Choroid plexus epithelial cell (primary cell): ENCODE data around the gene LIMS1.
"Not testable (repeated sequence)": the region's sequence is repeated elsewhere in the genome, so short reads cannot be mapped to it uniquely, and the experiment has no call there.

Experiments used
- DNase-seq: peaks from one replicate; pipeline ENCODE4 v3.0.0-alpha.2; 2010; ENCODE audit warnings: low read depth
- H3K4me3 ChIP-seq: 2 replicates; pipeline ENCODE4 v1.5.1; 2011; ENCODE audit warnings: low read depth, mild to moderate bottlenecking, control low read depth, low read length, moderate library complexity
- TF ChIP-seq, protein P1 (sequence below): conservative IDR thresholded peaks from 2 replicates; pipeline ENCODE4 v1.5.1; 2011; ENCODE audit warnings: low read depth, mild to moderate bottlenecking, control low read depth, inconsistent platforms, low read length, moderate library complexity

Gene LIMS1

DNA sequence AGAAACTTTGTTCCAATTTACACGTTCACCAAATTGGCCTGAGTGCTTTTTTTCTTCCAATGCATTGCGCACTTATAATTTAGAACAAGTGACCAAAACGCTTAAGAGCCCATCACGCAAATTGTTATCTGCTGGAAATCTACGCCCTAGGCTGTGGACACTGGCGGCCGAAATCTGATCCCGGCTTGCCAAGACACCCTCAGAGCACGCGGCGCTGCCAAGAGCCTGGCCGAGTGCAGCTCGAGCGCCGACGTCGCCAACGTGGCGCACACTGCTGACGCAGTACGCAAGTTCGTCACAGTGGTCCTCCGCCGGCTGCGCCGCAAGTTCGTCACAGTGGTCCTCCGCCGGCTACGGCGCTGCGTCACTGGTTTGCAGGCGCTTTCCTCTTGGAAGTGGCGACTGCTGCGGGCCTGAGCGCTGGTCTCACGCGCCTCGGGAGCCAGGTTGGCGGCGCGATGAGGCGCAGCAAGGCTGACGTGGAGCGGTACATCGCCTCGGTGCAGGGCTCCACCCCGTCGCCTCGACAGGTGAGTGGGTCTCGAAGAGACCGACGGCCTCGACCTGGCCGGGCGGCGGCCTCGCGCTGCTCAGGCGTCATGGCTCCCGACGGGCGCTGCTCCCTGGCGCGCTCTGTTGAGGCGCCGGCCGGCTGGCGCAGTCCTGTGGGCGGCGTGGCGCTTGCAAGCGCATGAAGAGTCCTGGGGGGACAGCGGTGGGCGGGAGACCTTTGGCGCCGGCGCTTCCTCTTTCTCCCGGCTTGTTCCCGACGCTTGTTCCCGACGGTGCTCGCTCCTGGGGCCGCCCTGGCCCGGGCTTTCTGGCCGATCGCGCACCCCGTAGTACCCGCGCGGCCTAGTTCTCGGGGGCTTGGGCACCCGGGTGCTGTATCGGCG lies 185.1 kb downstream of the LIMS1 start, which contains the start of gene RANBP2:
Gene RANBP2, plus strand, starts transcription at position 334 of the 896 bp plus-strand sequence. Its CDS starts 125 bp downstream, at position 459.
- peak within 1 kb of the TSS; percentile 94 for H3K4me3 ChIP-seq
- TF ChIP-seq, protein P1, sequence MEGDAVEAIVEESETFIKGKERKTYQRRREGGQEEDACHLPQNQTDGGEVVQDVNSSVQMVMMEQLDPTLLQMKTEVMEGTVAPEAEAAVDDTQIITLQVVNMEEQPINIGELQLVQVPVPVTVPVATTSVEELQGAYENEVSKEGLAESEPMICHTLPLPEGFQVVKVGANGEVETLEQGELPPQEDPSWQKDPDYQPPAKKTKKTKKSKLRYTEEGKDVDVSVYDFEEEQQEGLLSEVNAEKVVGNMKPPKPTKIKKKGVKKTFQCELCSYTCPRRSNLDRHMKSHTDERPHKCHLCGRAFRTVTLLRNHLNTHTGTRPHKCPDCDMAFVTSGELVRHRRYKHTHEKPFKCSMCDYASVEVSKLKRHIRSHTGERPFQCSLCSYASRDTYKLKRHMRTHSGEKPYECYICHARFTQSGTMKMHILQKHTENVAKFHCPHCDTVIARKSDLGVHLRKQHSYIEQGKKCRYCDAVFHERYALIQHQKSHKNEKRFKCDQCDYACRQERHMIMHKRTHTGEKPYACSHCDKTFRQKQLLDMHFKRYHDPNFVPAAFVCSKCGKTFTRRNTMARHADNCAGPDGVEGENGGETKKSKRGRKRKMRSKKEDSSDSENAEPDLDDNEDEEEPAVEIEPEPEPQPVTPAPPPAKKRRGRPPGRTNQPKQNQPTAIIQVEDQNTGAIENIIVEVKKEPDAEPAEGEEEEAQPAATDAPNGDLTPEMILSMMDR: no peak
- peak; percentile 99 for DNase-seq

DNA sequence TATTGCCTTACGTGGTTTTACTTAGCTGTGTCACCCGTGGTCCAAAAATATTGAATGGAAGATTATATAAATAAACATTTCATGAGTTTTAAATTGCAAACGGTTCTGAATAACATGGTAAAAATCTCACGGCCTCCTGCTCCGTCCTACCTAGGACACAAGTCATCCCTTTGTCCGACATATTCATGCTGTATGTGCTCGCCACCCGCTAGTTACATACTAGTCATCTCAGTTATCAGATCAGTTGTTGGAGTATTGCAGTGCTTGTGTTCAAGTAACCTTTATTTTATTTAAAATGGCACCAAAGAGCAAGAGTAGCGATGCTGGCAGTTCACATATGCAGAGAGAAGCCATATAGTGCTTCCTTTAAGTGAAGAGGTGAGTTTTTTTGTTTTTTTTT lies 191.8 kb downstream of the LIMS1 start:
- DNase-seq: peak; percentile 17
- H3K4me3 ChIP-seq: not testable (repeated sequence)

DNA sequence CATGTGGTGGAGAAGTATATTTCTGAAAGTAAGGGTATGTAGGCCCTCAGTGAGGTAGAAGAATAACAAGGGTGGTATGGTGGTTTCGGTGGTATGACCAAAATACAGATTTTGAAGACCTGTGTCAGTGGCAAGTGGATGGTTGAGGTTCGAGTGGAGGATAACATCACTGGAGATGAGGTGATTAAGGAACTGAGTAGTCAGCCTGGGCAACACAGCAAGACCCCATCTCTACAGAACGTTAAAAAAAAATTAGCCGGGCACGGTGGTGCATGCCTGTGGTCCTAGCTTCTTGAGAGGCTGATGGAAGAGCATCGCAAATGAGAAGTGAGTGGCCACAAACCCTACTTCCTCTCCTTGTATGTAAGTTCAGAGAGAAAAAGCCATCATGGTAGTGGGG lies 200.4 kb downstream of the LIMS1 start:
- not testable (repeated sequence) for H3K4me3 ChIP-seq, DNase-seq
